Tibial artery (tissue), 4 donors: ENCODE data around the gene DTX3L.

Experiments used
- DNase-seq, 2 donors: peaks; one replicate each; pipeline ENCODE4 v3.0.0-alpha.2; 2019
- H3K27ac ChIP-seq, 2 donors: fragments of 200-600 bp; sonication (generic) in 1 of 2; 1 replicate in 1 of 2; 2 replicates in 1 of 2; pipeline ENCODE4 v1.5.1; 2018 to 2019; ENCODE audit warnings: mild to moderate bottlenecking in 1 of 2
- H3K27me3 ChIP-seq, 2 donors: fragments of 200-600 bp; sonication (generic) in 1 of 2; one replicate each; pipeline versions ENCODE4 v1.5.1 to v1.6.0; 2016 to 2019
- H3K36me3 ChIP-seq, 3 donors: fragments of 200-600 bp; sonication (generic) in 2 of 3; one replicate each; pipeline ENCODE4 v1.5.1; 2016 to 2019; ENCODE audit warnings: mild to moderate bottlenecking in 2 of 3
- H3K4me1 ChIP-seq, 4 donors: fragments of 200-600 bp; sonication (generic) in 2 of 4; 1 replicate in 3 of 4; 2 replicates in 1 of 4; pipeline ENCODE4 v1.5.1; 2016 to 2019
- H3K4me3 ChIP-seq, 2 donors: fragments of 200-600 bp; sonication (generic) in 1 of 2; 1 replicate in 1 of 2; 2 replicates in 1 of 2; pipeline ENCODE4 v1.5.1; 2018 to 2019; ENCODE audit warnings: mild to moderate bottlenecking in 2 of 2
- H3K9me3 ChIP-seq, 3 donors: fragments of 200-600 bp; sonication (generic) in 1 of 3; one replicate each; pipeline ENCODE4 v1.5.1; 2016 to 2019
- intact Hi-C: fragments of 100-400 bp; cut with DNase I; formaldehyde crosslinking; loops from one replicate; pipeline ENCODE4 v1.15.0; 2023; ENCODE audit warnings: low total_unique reads
- TF ChIP-seq, protein P1 (sequence below), 2 experiments: fragments of 200-600 bp in 1 of 2; fragments of 450-650 bp in 1 of 2; IDR thresholded peaks; one replicate each; pipeline ENCODE4 v1.5.1; 2017 to 2019; ENCODE audit warnings: antibody characterized with exemption in 2 of 2, mild to moderate bottlenecking in 1 of 2, moderate library complexity in 1 of 2

Gene DTX3L

DNA sequence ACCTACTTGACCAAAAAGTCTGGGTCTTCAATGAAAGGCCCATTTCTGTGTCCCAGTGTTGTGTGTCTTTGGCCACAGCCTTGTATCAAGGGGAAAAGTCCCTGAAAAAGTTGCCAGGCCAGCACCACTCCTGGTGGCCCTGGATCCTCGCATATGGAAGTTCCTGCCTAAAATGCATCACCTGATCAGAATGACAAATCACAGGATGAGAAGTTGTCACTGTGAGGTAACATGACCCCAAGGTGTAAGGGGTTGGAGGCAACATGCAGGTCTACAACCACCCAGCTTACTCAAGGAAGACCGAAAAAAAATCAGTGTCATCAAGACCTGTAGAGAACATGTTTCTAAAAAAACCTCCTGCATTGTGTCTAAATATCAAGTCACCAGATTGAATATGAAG is 38.9 kb downstream of the DTX3L start:
- Histone ChIP-seq H3K4me3 (no peak overlapping the region), H3K4me1 (no peaks in the 10 kb centered on the region), H3K27me3 (no peaks in the 10 kb centered on the region), H3K9me3 (no peaks in the 10 kb centered on the region), H3K27ac (no peak overlapping the region), H3K36me3 (no peaks in the 10 kb centered on the region)
- intact Hi-C loops = no loop called here
- TF ChIP-seq, protein P1, sequence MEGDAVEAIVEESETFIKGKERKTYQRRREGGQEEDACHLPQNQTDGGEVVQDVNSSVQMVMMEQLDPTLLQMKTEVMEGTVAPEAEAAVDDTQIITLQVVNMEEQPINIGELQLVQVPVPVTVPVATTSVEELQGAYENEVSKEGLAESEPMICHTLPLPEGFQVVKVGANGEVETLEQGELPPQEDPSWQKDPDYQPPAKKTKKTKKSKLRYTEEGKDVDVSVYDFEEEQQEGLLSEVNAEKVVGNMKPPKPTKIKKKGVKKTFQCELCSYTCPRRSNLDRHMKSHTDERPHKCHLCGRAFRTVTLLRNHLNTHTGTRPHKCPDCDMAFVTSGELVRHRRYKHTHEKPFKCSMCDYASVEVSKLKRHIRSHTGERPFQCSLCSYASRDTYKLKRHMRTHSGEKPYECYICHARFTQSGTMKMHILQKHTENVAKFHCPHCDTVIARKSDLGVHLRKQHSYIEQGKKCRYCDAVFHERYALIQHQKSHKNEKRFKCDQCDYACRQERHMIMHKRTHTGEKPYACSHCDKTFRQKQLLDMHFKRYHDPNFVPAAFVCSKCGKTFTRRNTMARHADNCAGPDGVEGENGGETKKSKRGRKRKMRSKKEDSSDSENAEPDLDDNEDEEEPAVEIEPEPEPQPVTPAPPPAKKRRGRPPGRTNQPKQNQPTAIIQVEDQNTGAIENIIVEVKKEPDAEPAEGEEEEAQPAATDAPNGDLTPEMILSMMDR (IDR thresholded peaks at IDR 0.05) = no peak
- DNase-seq = no peak

DNA sequence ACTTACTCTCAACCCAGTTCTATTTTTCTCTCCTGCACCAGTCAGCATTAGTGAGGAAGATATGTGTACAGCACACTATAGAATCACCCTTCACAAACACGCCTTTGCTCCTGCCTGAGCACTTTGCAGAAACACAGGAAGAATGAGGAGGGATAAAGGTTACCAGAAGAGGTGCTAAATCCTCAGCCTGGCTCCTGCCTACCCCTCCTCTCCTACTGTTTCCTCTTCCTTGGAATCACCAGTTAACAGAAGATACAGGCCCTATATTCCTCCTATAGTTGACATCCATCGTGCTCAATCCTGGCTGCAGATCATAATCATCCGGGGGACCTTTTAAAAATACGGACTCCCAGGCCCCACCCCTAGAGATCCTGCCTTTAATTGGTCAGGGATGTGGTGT is 42.2 kb downstream of the DTX3L start:
- no peaks in the 10 kb centered on the region for H3K9me3 ChIP-seq
- H3K36me3 ChIP-seq = no peaks in the 10 kb centered on the region
- no peak overlapping the region for H3K27ac ChIP-seq
- intact Hi-C loops = no loop called here
- no peak overlapping the region for H3K4me3 ChIP-seq
- TF ChIP-seq, protein P1 (IDR thresholded peaks at IDR 0.05) = no peak
- H3K4me1 ChIP-seq = no peaks in the 10 kb centered on the region
- no peak for DNase-seq
- no peaks in the 10 kb centered on the region for H3K27me3 ChIP-seq

DNA sequence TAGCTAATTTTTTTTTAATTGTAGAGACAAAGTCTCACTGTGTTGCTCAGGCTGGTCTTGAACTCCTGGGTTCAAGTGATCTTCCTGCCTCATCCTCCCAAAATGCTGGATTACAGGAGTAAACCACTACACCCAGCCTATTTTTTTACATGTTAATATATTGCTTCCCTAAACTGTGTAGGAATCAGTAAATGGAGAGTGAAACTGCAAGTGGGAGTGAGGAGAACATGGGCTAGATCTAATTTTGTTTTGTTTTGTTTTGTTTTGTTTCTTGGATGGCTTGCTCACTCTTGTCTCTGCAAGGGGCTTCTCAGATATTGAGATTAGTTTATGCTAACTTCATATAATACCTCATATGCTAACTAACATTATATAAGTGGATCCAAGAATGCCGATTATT is 44.8 kb downstream of the DTX3L start:
- no peaks in the 10 kb centered on the region for H3K9me3 ChIP-seq
- H3K27ac ChIP-seq = no peak overlapping the region
- H3K27me3 ChIP-seq = no peaks in the 10 kb centered on the region
- TF ChIP-seq, protein P1 (IDR thresholded peaks at IDR 0.05) = no peak
- no peaks in the 10 kb centered on the region for H3K4me1 ChIP-seq
- H3K4me3 ChIP-seq = no peak overlapping the region
- H3K36me3 ChIP-seq = no peaks in the 10 kb centered on the region
- DNase-seq = no peak
- intact Hi-C loops = no loop called here

DNA sequence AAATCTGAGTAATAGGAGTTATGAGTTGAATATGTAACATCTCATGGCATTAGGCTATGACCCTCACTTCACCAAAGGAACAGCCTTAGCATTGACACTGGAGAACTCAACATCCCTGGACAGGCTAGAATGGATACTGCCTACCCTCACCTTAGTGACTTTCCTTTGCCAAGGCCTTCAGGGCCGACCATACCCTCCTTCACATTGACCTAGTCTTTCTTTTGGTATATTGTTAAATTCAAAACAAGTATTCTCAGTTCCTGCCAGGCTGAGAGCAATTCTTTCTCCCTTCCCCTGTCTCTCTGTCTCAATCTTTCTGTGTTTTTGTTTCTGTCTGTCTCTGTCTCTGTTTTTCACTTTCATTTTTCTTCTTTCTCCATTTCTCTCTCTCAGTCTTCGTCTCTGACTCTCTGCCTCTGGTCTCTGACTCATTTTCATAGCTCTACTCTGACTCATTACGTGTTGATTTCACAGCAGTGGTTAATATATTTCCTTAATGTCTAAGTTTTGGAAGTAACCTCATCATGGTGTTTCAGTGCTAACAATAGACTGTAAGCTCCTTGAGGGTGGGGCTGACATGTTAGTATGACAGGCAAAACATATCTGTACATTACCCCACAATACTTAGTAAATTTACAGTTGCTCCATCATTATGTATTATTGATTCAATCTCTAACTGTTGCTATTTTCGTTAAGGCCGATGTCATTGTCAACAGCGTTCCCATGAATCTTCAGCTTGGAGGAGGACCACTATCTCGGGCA is 45.8 kb downstream of the DTX3L start:
- no peaks in the 10 kb centered on the region for H3K36me3 ChIP-seq
- no peak overlapping the region for H3K27ac ChIP-seq
- intact Hi-C loops = no loop called here

DNA sequence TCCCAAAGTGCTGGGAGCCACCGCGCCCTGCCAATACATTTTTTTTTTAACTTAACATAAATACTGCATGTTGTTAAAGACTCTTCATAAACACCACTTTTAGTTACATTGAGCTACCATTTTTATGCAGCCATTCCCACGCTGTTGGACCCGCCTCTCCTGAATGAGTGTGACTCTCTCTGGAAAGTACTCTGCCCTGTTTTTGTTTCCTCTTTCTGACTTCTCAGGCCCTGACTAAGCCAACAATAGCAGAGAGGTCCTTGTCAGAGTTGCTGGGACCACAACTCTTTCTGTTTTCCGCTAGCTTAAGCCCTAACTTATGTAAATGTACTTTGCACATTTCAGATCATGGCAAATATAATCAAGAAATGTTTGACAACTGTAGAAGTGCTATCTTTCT is 48.6 kb downstream of the DTX3L start:
- Histone ChIP-seq H3K9me3 (no peaks in the 10 kb centered on the region), H3K4me1 (no peaks in the 10 kb centered on the region), H3K4me3 (no peak overlapping the region), H3K27me3 (peaks cover 0 to 3% of the 10 kb centered on the region in 2 donors), H3K27ac (no peak overlapping the region), H3K36me3 (no peaks in the 10 kb centered on the region)
- intact Hi-C loops = no loop called here
- no peak for DNase-seq
- TF ChIP-seq, protein P1 (IDR thresholded peaks at IDR 0.05) = no peak

More for the DNA sequence above, 45.8 kb downstream of the DTX3L start:
- no peaks in the 10 kb centered on the region for H3K4me1 ChIP-seq
- TF ChIP-seq, protein P1 (IDR thresholded peaks at IDR 0.05) = no peak
- no peaks in the 10 kb centered on the region for H3K27me3 ChIP-seq
- H3K9me3 ChIP-seq = no peaks in the 10 kb centered on the region
- DNase-seq = no peak
- no peak overlapping the region for H3K4me3 ChIP-seq
